Heart left ventricle (tissue), 16 donors: ENCODE measurements around the gene DENND1B. TPM values are rescaled to one million over a fixed set of nuclear protein-coding genes. Genes with fewer than 3 reads are reported as not detected.
A peak's percentile ranks its signal among the peaks of the same experiment; 100 is the strongest.

Experiments
- ATAC-seq, 4 donors: fragments of 200-7000 bp; cut with Tn5 transposase; one replicate each; pipeline ENCODE4 v1.9.1; 2020 to 2022; ENCODE audit warnings: moderate library complexity in 4 of 4, mild to moderate bottlenecking in 3 of 4, moderate number of reproducible peaks in 1 of 4
- DNase-seq, 5 donors: peaks; one replicate each; pipeline ENCODE4 v3.0.0-alpha.2; 2020
- H3K27ac ChIP-seq, 12 donors: fragments of 200-600 bp; sonication (generic) in 4 of 12; one replicate each; pipeline versions ENCODE4 v1.5.0 to v1.8.0; 2016 to 2022; ENCODE audit warnings: mild to moderate bottlenecking in 2 of 12
- H3K27me3 ChIP-seq, 9 donors: fragments of 200-600 bp; sonication (generic) in 2 of 9; one replicate each; pipeline versions ENCODE4 v1.5.1 to v1.8.0; 2016 to 2022; ENCODE audit warnings: mild to moderate bottlenecking in 3 of 9
- H3K36me3 ChIP-seq, 9 donors: fragments of 200-600 bp; sonication (generic) in 2 of 9; one replicate each; pipeline versions ENCODE4 v1.5.0 to v1.8.0; 2018 to 2022; ENCODE audit warnings: mild to moderate bottlenecking in 2 of 9
- H3K4me1 ChIP-seq, 12 donors: fragments of 200-600 bp; sonication (generic) in 4 of 12; one replicate each; pipeline versions ENCODE4 v1.5.0 to v1.8.0; 2016 to 2022; ENCODE audit warnings: mild to moderate bottlenecking in 3 of 12
- H3K4me3 ChIP-seq, 12 donors: fragments of 200-600 bp; sonication (generic) in 4 of 12; one replicate each; pipeline versions ENCODE4 v1.5.0 to v1.8.0; 2017 to 2022; ENCODE audit warnings: mild to moderate bottlenecking in 9 of 12, moderate library complexity in 4 of 12
- H3K9me3 ChIP-seq, 12 donors: fragments of 200-600 bp; sonication (generic) in 4 of 12; one replicate each; pipeline versions ENCODE4 v1.5.0 to v1.8.0; 2016 to 2022; ENCODE audit warnings: mild to moderate bottlenecking in 1 of 12
- CTCF ChIP-seq, 12 donors: fragments of 200-600 bp; sonication (generic) in 4 of 12; IDR thresholded peaks; one replicate each; pipeline versions ENCODE4 v1.5.0 to v1.8.0; 2018 to 2022; ENCODE audit warnings: antibody characterized with exemption in 12 of 12, mild to moderate bottlenecking in 5 of 12
- POLR2A ChIP-seq, 2 donors: fragments of 450-650 bp; IDR thresholded peaks; one replicate each; pipeline ENCODE4 v1.6.1; 2017; ENCODE audit warnings: antibody characterized with exemption in 2 of 2, mild to moderate bottlenecking in 2 of 2, moderate library complexity in 2 of 2
- WGBS, 4 donors: extraction: QIAGEN DNeasy Blood & Tissue Kit in 2 of 4; methylation state at CpG; one replicate each; pipeline versions ENCODE4 v1.1.5 to v1.1.7; 2013 to 2018; 5-methylcytosine and 5-hydroxymethylcytosine counted together
- intact Hi-C, 10 donors: fragments of 100-400 bp; cut with DNase I; formaldehyde crosslinking; loops; one replicate each; pipeline versions ENCODE4 v1.11.1 to v1.14.2; 2022
- polyA plus RNA-seq, 2 donors: library from polyadenylated mRNA; stranded (reverse); fragments of 200-250 nt; gene quantifications; one replicate each; pipeline ENCODE4 v1.2.3, GENCODE V29; 2013
- total RNA-seq, 9 donors: library from RNA; depleted of rRNA in 2 of 9; stranded (reverse); fragments of >200 nt in 2 of 9; fragmentation: NEBNext Ultra II Directional in 3 of 9; extraction: Animal tissue kit (Norgen Biotek cat#: 25700) in 3 of 9; gene quantifications; one replicate each; pipeline versions ENCODE4 v1.1.0 to v1.2.4, GENCODE V29; 2016 to 2023
- donor health status: ischemic (EF 13 %, LVEDD 7.1; RV severe dilation, severe dysfunction).
- donor health status: healthy with polysubstance abuse.
- donor health status: DM: no; HTN: yes; CAD: no.
- donor health status: DM: no; HTN: no; CAD: no.
- donor health status: ischemic (EF 25% LVEDD 6.9; RV normal size, moderate dysfunction).
- donor health status: ischemic (EF 25% LVEDD 5.7; RV mildly dilated, moderate dysfunction).
- donor health status: healthy.
- donor health status: DM: yes; HTN: yes; CAD: no.
- donor health status: ischemic (EF 35%, LVEDD 5.7; RV mildly dilated, moderate dysfunction).
- donor health status: nonischemic (EF 11% LVEDD 7.7; RV severe dilation, severe dysfunction).
- donor health status: DM: yes; HTN: yes; CAD: no.
- donor health status: PGD.
- donor health status: ischemic (EF 29% LVEDD 5.4; RV normal size, mild dysfunction).
- donor health status: nonischemic (EF 23%, LVEDD 6.1; RV moderate dilation, normal function).

Gene DENND1B
- total and polyA plus RNA-seq, 11 donors: 4.0 to 31.4 (median 21.0) TPM

GRCh38 chr1:197696372-197696771 is 78.9 kb downstream of the DENND1B start:
- H3K9me3 ChIP-seq: peaks cover 0 to 15% (median 0%) of the 10 kb centered on the region in 12 donors
- H3K4me1 ChIP-seq: peaks cover 0 to 23% (median 4%) of the 10 kb centered on the region in 12 donors
- no peak for DNase-seq
- intact Hi-C loops: loop anchor here in 1 of 10 donors (10.0 kb wide), 1 partner anchor 228 kb away; no protein-coding TSS in a partner anchor
- 67 to 73% (median 70%) methylated on average over 2 of the region's 2 CpGs for WGBS, 4 donors
- H3K4me3 ChIP-seq: no peak overlapping the region
- no peaks in the 10 kb centered on the region for H3K27me3 ChIP-seq
- H3K36me3 ChIP-seq: no peaks in the 10 kb centered on the region
- no peak overlapping the region for H3K27ac ChIP-seq
- no peak for ATAC-seq
- TF ChIP-seq CTCF (IDR thresholded peaks at IDR 0.05): no peak
- TF ChIP-seq POLR2A (IDR thresholded peaks at IDR 0.05): no peak

- TF ChIP-seq CTCF (IDR thresholded peaks at IDR 0.05) (no peak), POLR2A (IDR thresholded peaks at IDR 0.05) (no peak)
- H3K27ac ChIP-seq: no peak overlapping the region
These were observed 79.3 kb downstream of the DENND1B start for GRCh38 chr1:197695961-197696360.

GRCh38 chr1:197692965-197693364 is 82.3 kb downstream of the DENND1B start:
- intact Hi-C loops: loop anchor here in 1 of 10 donors (10.0 kb wide), 1 partner anchor 232 kb away; no protein-coding TSS in a partner anchor
- Histone ChIP-seq H3K9me3 (peaks cover 0 to 12% (median 7%) of the 10 kb centered on the region in 12 donors), H3K27ac (no peak overlapping the region), H3K4me1 (peaks cover 0 to 23% (median 4%) of the 10 kb centered on the region in 12 donors), H3K27me3 (no peaks in the 10 kb centered on the region), H3K36me3 (peaks cover 0 to 3% (median 0%) of the 10 kb centered on the region in 9 donors), H3K4me3 (no peak overlapping the region)
- DNase-seq: no peak
- no peak for ATAC-seq
- TF ChIP-seq POLR2A (IDR thresholded peaks at IDR 0.05) (no peak), CTCF (IDR thresholded peaks at IDR 0.05) (peak in 6 of 12 donors; percentile 16 to 39 (median 24))

More at GRCh38 chr1:197695961-197696360, 79.3 kb downstream of the DENND1B start:
- H3K36me3 ChIP-seq: no peaks in the 10 kb centered on the region
- H3K4me3 ChIP-seq: no peak overlapping the region
- H3K27me3 ChIP-seq: no peaks in the 10 kb centered on the region
- ATAC-seq: no peak
- peaks cover 0 to 23% (median 4%) of the 10 kb centered on the region in 12 donors for H3K4me1 ChIP-seq
- no peak for DNase-seq
- H3K9me3 ChIP-seq: peaks cover 0 to 12% (median 0%) of the 10 kb centered on the region in 12 donors
- intact Hi-C loops: loop anchor here in 1 of 10 donors (10.0 kb wide), 1 partner anchor 229 kb away; no protein-coding TSS in a partner anchor

GRCh38 chr1:197691816-197692215 is 83.5 kb downstream of the DENND1B start:
- WGBS, 4 donors: 80 to 91% (median 81%) methylated on average over 1 of the region's 1 CpG
- ATAC-seq (no peak), DNase-seq (no peak)
- H3K27ac ChIP-seq: no peak overlapping the region
- H3K27me3 ChIP-seq: no peaks in the 10 kb centered on the region
- TF ChIP-seq POLR2A (IDR thresholded peaks at IDR 0.05): no peak
- TF ChIP-seq CTCF (IDR thresholded peaks at IDR 0.05): no peak
- intact Hi-C loops: loop anchor here in 1 of 10 donors (10.0 kb wide), 1 partner anchor 233 kb away; no protein-coding TSS in a partner anchor
- H3K36me3 ChIP-seq: peaks cover 0 to 3% (median 0%) of the 10 kb centered on the region in 9 donors
- no peak overlapping the region for H3K4me3 ChIP-seq
- peaks cover 0 to 16% (median 8%) of the 10 kb centered on the region in 12 donors for H3K9me3 ChIP-seq
- peaks cover 0 to 23% (median 3%) of the 10 kb centered on the region in 12 donors for H3K4me1 ChIP-seq
